Stimulated activated CD8-positive, alpha-beta memory T cell treated with anti-CD3 and anti-CD28 coated beads, Interleukin-15, amount 100 ng/mL, for 1 hour (primary cell): ENCODE measurements around the gene COQ3.

Experiments
- DNase-seq: peaks from one replicate; pipeline ENCODE4 v3.0.0-alpha.2; 2020; ENCODE audit warnings: low read depth

COQ3 gene

GRCh38 chr6:99393698-99394531 lies at the start of gene COQ3:
TSS of gene COQ3 (minus strand) at chr6:99394195. CDS start at chr6:99394179, 16 bp downstream.
- peak; percentile 20 for DNase-seq

GRCh38 chr6:99434702-99435530 lies 40.9 kb upstream of the COQ3 start:
- no peak for DNase-seq

GRCh38 chr6:99432877-99433276 lies 38.9 kb upstream of the COQ3 start:
- no peak for DNase-seq

- no peak for DNase-seq
Measured at GRCh38 chr6:99431901-99432300, 37.9 kb upstream of the COQ3 start.

- DNase-seq: no peak
Measured at GRCh38 chr6:99427988-99428387, 34.0 kb upstream of the COQ3 start.

GRCh38 chr6:99426451-99426757 lies 32.4 kb upstream of the COQ3 start:
- DNase-seq: no peak

GRCh38 chr6:99425647-99426450 lies 31.9 kb upstream of the COQ3 start:
- peak; percentile 27 for DNase-seq

- DNase-seq: peak; percentile 69
Measured at GRCh38 chr6:99424761-99425646, 31.0 kb upstream of the COQ3 start, which contains the start of gene PNISR. TSS of gene PNISR (minus strand) at chr6:99425308. CDS start at chr6:99414659, 10,649 bp downstream.

GRCh38 chr6:99424022-99424421 lies 30.0 kb upstream of the COQ3 start:
- no peak for DNase-seq

GRCh38 chr6:99422912-99423311 lies 28.9 kb upstream of the COQ3 start:
- DNase-seq: no peak

- no peak for DNase-seq
Measured at GRCh38 chr6:99416892-99417767, 23.1 kb upstream of the COQ3 start.

GRCh38 chr6:99416226-99416625 lies 22.2 kb upstream of the COQ3 start:
- DNase-seq: no peak

- DNase-seq: no peak
Measured at GRCh38 chr6:99415446-99415845, 21.5 kb upstream of the COQ3 start.

- DNase-seq: no peak
Measured at GRCh38 chr6:99412065-99412464, 18.1 kb upstream of the COQ3 start.

- DNase-seq: no peak
Measured at GRCh38 chr6:99409672-99410071, 15.7 kb upstream of the COQ3 start.

GRCh38 chr6:99407076-99407475 lies 13.1 kb upstream of the COQ3 start:
- no peak for DNase-seq

- no peak for DNase-seq
Measured at GRCh38 chr6:99402448-99402847, 8.5 kb upstream of the COQ3 start.

GRCh38 chr6:99397287-99397686 lies 3.3 kb upstream of the COQ3 start:
- DNase-seq: no peak

GRCh38 chr6:99393366-99393697 lies 663 bp downstream of the COQ3 start:
- DNase-seq: no peak

- no peak for DNase-seq
Measured at GRCh38 chr6:99390896-99391295, 3.1 kb downstream of the COQ3 start.

- DNase-seq: no peak
Measured at GRCh38 chr6:99384507-99384906, 9.5 kb downstream of the COQ3 start.
